H9 (cell line): ENCODE data around the gene ACTN3. TPM values are rescaled to one million over a fixed set of nuclear protein-coding genes. Genes with fewer than 3 reads are reported as not detected.

Source experiments
- DNase-seq: peaks from one replicate; pipeline ENCODE4 v3.0.0-alpha.2; 2017
- H2AFZ ChIP-seq: one replicate; pipeline ENCODE4 v1.6.1; 2013; ENCODE audit warnings: mild to moderate bottlenecking, low read length, control low read depth, moderate library complexity
- H2AK5ac ChIP-seq: 2 replicates; pipeline ENCODE4 v1.6.1; 2013; ENCODE audit warnings: low read length, control low read depth, mixed read lengths; ENCODE audit not compliant: insufficient read length
- H2BK120ac ChIP-seq: one replicate; pipeline ENCODE4 v1.6.1; 2013; ENCODE audit warnings: low read depth, mild to moderate bottlenecking, low read length, control low read depth, inconsistent platforms; ENCODE audit not compliant: poor library complexity, severe bottlenecking
- H2BK12ac ChIP-seq: 2 replicates; pipeline ENCODE4 v1.6.1; 2013; ENCODE audit warnings: low read length, control low read depth, mixed read lengths, low read depth; ENCODE audit not compliant: insufficient read length
- H2BK15ac ChIP-seq: 2 replicates; pipeline ENCODE4 v1.6.1; 2013; ENCODE audit warnings: low read depth, low read length, control low read depth
- H2BK20ac ChIP-seq: one replicate; pipeline ENCODE4 v1.6.1; 2013; ENCODE audit warnings: low read depth, mild to moderate bottlenecking, low read length, control low read depth, inconsistent platforms; ENCODE audit not compliant: poor library complexity, severe bottlenecking
- H2BK5ac ChIP-seq: 2 replicates; pipeline ENCODE4 v1.6.1; 2013; ENCODE audit warnings: low read length, control low read depth, mixed read lengths; ENCODE audit not compliant: insufficient read length
- H3K14ac ChIP-seq: 2 replicates; pipeline ENCODE4 v1.6.1; 2013; ENCODE audit warnings: low read length, control low read depth; ENCODE audit not compliant: insufficient read depth
- H3K18ac ChIP-seq: 2 replicates; pipeline ENCODE4 v1.6.1; 2013; ENCODE audit warnings: low read depth, mild to moderate bottlenecking, mixed read lengths, low read length, control low read depth; ENCODE audit not compliant: insufficient read length
- H3K23ac ChIP-seq: 2 replicates; pipeline ENCODE4 v1.6.1; 2013; ENCODE audit warnings: low read length, control low read depth, mixed read lengths, low read depth; ENCODE audit not compliant: insufficient read length
- H3K23me2 ChIP-seq: 2 replicates; pipeline ENCODE4 v1.6.1; 2013; ENCODE audit warnings: low read depth, mild to moderate bottlenecking, mixed read lengths, low read length, control low read depth; ENCODE audit not compliant: insufficient read length, poor library complexity, severe bottlenecking
- H3K27ac ChIP-seq: 2 replicates; pipeline ENCODE4 v1.5.1; 2013; ENCODE audit warnings: low read length, control low read depth, mixed read lengths, low read depth; ENCODE audit not compliant: insufficient read length
- H3K27me3 ChIP-seq: 2 replicates; pipeline ENCODE4 v1.6.1; 2013; ENCODE audit warnings: low read length, control low read depth, inconsistent platforms; ENCODE audit not compliant: insufficient read depth
- H3K4ac ChIP-seq: 2 replicates; pipeline ENCODE4 v1.6.1; 2013; ENCODE audit warnings: low read depth, mild to moderate bottlenecking, control low read depth, inconsistent platforms, low read length, moderate library complexity
- H3K4me1 ChIP-seq: 2 replicates; pipeline ENCODE4 v1.6.1; 2013; ENCODE audit warnings: low read length, control low read depth, inconsistent platforms; ENCODE audit not compliant: insufficient read depth
- H3K4me2 ChIP-seq: 2 replicates; pipeline ENCODE4 v1.6.1; 2013; ENCODE audit warnings: low read length, control low read depth, mixed read lengths; ENCODE audit not compliant: insufficient read length, insufficient read depth
- H3K56ac ChIP-seq: 2 replicates; pipeline ENCODE4 v1.6.1; 2013; ENCODE audit warnings: low read depth, mild to moderate bottlenecking, mixed read lengths, low read length, control low read depth; ENCODE audit not compliant: insufficient read length
- H3K79me1 ChIP-seq: 2 replicates; pipeline ENCODE4 v1.6.1; 2013; ENCODE audit warnings: low read depth, mild to moderate bottlenecking, moderate library complexity, low read length, control low read depth, inconsistent platforms; ENCODE audit not compliant: insufficient read depth, poor library complexity, severe bottlenecking
- H3K79me2 ChIP-seq: 2 replicates; pipeline ENCODE4 v1.6.1; 2013; ENCODE audit warnings: low read length, control low read depth, inconsistent platforms; ENCODE audit not compliant: insufficient read depth
- H3K9ac ChIP-seq: 2 replicates; pipeline ENCODE4 v1.6.1; 2013; ENCODE audit warnings: low read length, control low read depth, mixed read lengths; ENCODE audit not compliant: insufficient read length; ENCODE audit errors: extremely low read depth
- H3K9me3 ChIP-seq: one replicate; pipeline ENCODE4 v1.6.1; 2013; ENCODE audit warnings: low read depth, low read length, inconsistent platforms; ENCODE audit not compliant: control insufficient read depth
- H3T11ph ChIP-seq: one replicate; pipeline ENCODE4 v1.6.1; 2013; ENCODE audit warnings: mild to moderate bottlenecking, low read length, control low read depth, inconsistent platforms
- H4K20me1 ChIP-seq: one replicate; pipeline ENCODE4 v1.6.1; 2013; ENCODE audit not compliant: control insufficient read depth, insufficient read length, insufficient read depth
- H4K5ac ChIP-seq: 2 replicates; pipeline ENCODE4 v1.6.1; 2013; ENCODE audit warnings: low read depth, mild to moderate bottlenecking, mixed read lengths, low read length, control low read depth; ENCODE audit not compliant: insufficient read length
- H4K8ac ChIP-seq: replicated peaks from 2 replicates; pipeline ENCODE4 v1.6.1; 2013; ENCODE audit warnings: low read length, control low read depth, mixed read lengths, low read depth; ENCODE audit not compliant: insufficient read length
- H4K91ac ChIP-seq: 2 replicates; pipeline ENCODE4 v1.6.1; 2013; ENCODE audit warnings: low read depth, mild to moderate bottlenecking, moderate library complexity, mixed read lengths, low read length, control low read depth; ENCODE audit not compliant: insufficient read length
- H3K27ac Mint-ChIP-seq, 3 experiments: 2 replicates in 2 of 3; 3 replicates in 1 of 3; pipeline ENCODE4 v1.8.0; 2020 to 2021; ENCODE audit warnings: mixed read lengths in 3 of 3, mild to moderate bottlenecking in 1 of 3, moderate library complexity in 1 of 3
- H3K27me3 Mint-ChIP-seq: 2 replicates; pipeline ENCODE4 v1.8.0; 2021; ENCODE audit warnings: low read depth, mild to moderate bottlenecking, moderate library complexity, mixed read lengths
- H3K36me3 Mint-ChIP-seq, 3 experiments: 2 replicates in 2 of 3; 3 replicates in 1 of 3; pipeline ENCODE4 v1.8.0; 2020 to 2021; ENCODE audit warnings: low read depth in 3 of 3, mixed read lengths in 3 of 3; ENCODE audit not compliant: insufficient read depth in 1 of 3
- H3K4me1 Mint-ChIP-seq, 2 experiments: 2 replicates each; pipeline ENCODE4 v1.8.0; 2020; ENCODE audit warnings: mixed read lengths in 2 of 2
- H3K4me3 Mint-ChIP-seq, 2 experiments: 2 replicates in 1 of 2; 3 replicates in 1 of 2; pipeline ENCODE4 v1.8.0; 2020 to 2021; ENCODE audit warnings: mild to moderate bottlenecking in 2 of 2, mixed read lengths in 2 of 2, moderate library complexity in 1 of 2
- H3K9me3 Mint-ChIP-seq, 2 experiments: 2 replicates in 1 of 2; 3 replicates in 1 of 2; pipeline ENCODE4 v1.8.0; 2020; ENCODE audit warnings: mild to moderate bottlenecking in 2 of 2, mixed read lengths in 2 of 2, moderate library complexity in 1 of 2
- WGBS: extraction: QIAGEN DNeasy Blood & Tissue Kit; methylation state at CpG from one replicate; pipeline ENCODE4 v1.1.7; 2013; ENCODE audit warnings: missing lambda C conversion rate, low lambda C conversion rate, mixed read lengths; ENCODE audit not compliant: insufficient read length; ENCODE audit errors: extremely low coverage; 5-methylcytosine and 5-hydroxymethylcytosine counted together
- total RNA-seq: library from RNA; stranded (reverse); gene quantifications from 2 replicates; pipeline ENCODE4 v1.2.1, GENCODE V29; 2021
- TF ChIP-seq, protein P1 (sequence below): fragments of 200-600 bp; sonication (generic); conservative IDR thresholded peaks from 3 replicates; pipeline ENCODE4 v1.8.0; 2021; ENCODE audit warnings: antibody characterized with exemption, mild to moderate bottlenecking

ACTN3 gene
- total RNA-seq, 1 experiment from 2014 or later: 45.7 TPM

- Histone ChIP-seq H4K8ac (no peak overlapping the region), H3K27ac (no peak overlapping the region), H3K4me2 (no peak overlapping the region), H3K4ac (no peak overlapping the region), H3T11ph (no peak overlapping the region), H4K5ac (no peak overlapping the region), H4K91ac (no peak overlapping the region), H3K14ac (no peak overlapping the region), H3K4me1 (no peaks in the 10 kb centered on the region; the same call in 1 of the 2 replicates), H3K27me3 (no peaks in the 10 kb centered on the region), H3K79me2 (no peaks in the 10 kb centered on the region), H2BK120ac (no peak overlapping the region), H2BK12ac (no peak overlapping the region), H2AFZ (no peak overlapping the region), H3K23ac (no peak overlapping the region), H2BK20ac (no peak overlapping the region), H3K56ac (no peak overlapping the region), H4K20me1 (no peaks in the 10 kb centered on the region), H3K23me2 (peaks cover 10% of the 10 kb centered on the region), H3K9me3 (no peaks in the 10 kb centered on the region), H3K79me1 (peaks cover 3% of the 10 kb centered on the region), H3K18ac (no peak overlapping the region), H2BK5ac (no peak overlapping the region), H2BK15ac (no peak overlapping the region), H2AK5ac (no peak overlapping the region), H3K9ac (no peak overlapping the region)
- no CpG with 5 or more reads among the region's 7 CpGs for WGBS
- no peak overlapping the region for H3K27ac Mint-ChIP-seq
- TF ChIP-seq, protein P1, sequence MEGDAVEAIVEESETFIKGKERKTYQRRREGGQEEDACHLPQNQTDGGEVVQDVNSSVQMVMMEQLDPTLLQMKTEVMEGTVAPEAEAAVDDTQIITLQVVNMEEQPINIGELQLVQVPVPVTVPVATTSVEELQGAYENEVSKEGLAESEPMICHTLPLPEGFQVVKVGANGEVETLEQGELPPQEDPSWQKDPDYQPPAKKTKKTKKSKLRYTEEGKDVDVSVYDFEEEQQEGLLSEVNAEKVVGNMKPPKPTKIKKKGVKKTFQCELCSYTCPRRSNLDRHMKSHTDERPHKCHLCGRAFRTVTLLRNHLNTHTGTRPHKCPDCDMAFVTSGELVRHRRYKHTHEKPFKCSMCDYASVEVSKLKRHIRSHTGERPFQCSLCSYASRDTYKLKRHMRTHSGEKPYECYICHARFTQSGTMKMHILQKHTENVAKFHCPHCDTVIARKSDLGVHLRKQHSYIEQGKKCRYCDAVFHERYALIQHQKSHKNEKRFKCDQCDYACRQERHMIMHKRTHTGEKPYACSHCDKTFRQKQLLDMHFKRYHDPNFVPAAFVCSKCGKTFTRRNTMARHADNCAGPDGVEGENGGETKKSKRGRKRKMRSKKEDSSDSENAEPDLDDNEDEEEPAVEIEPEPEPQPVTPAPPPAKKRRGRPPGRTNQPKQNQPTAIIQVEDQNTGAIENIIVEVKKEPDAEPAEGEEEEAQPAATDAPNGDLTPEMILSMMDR: no peak
- peaks cover 2 to 22% (median 16%) of the 10 kb centered on the region in 3 experiments; a peak in 4 of 7 replicates for H3K36me3 Mint-ChIP-seq
- no peak for DNase-seq
- no peak overlapping the region; a peak in 1 of 5 replicates for H3K4me3 Mint-ChIP-seq
- H3K4me1 Mint-ChIP-seq: peaks cover 15 to 16% of the 10 kb centered on the region in 2 experiments
- H3K27me3 Mint-ChIP-seq: peaks cover 30% of the 10 kb centered on the region
- H3K9me3 Mint-ChIP-seq: peaks cover 34 to 44% of the 10 kb centered on the region in 2 experiments
These were observed 43.4 kb downstream of the ACTN3 start for GRCh38 chr11:66589996-66590675.
